ENCODE measurements around the gene PDCD11. TPM values are rescaled to one million over a fixed set of nuclear protein-coding genes. Genes with fewer than 3 reads are reported as not detected.

The PDCD11 gene
- polyA plus RNA-seq, 1 donor: 23.8 TPM

DNA sequence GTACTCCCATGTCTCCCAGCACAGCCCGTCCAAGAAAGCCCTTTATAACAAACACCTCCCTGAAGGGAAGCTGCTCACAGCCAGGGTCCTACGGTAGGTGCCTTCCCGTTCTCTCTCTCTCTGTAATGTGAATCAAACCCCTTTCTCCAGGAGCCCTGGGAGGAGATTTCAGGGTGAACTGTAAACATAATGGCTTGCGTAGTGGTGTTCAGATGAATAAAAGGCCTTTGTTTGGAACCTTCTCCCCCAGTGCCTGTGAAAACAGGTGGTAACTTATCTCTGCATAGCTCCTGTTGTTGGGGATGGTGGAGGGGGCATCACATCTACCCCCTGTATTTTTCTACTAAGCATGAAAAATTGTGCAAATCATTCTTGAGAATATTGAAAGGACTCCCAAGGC is 43.4 kb downstream of the PDCD11 start:
- Histone ChIP-seq H3K9me3 (ENCODE audit: control insufficient read depth, low read depth, low read length) (no peaks in the 10 kb centered on the region), H3K4me1 (ENCODE audit: control insufficient read depth, insufficient read depth, low read length) (no peaks in the 10 kb centered on the region), H3K27me3 (ENCODE audit: control insufficient read depth, insufficient read depth, low read length) (no peaks in the 10 kb centered on the region), H3K27ac (ENCODE audit: low read length) (no peak overlapping the region), H3K36me3 (ENCODE audit: control insufficient read depth, insufficient read depth, low read length) (peaks cover 90% of the 10 kb centered on the region), H3K4me3 (ENCODE audit: low read length) (no peak overlapping the region)
- no peak for DNase-seq
- WGBS (ENCODE audit: insufficient coverage, low lambda C conversion rate): no CpG with 5 or more reads among the region's 4 CpGs

GRCh38 chr10:103440416-103440815 is 44.0 kb downstream of the PDCD11 start:
- Histone ChIP-seq H3K9me3 (ENCODE audit: control insufficient read depth, low read depth, low read length) (no peaks in the 10 kb centered on the region), H3K4me1 (ENCODE audit: control insufficient read depth, insufficient read depth, low read length) (no peaks in the 10 kb centered on the region), H3K36me3 (ENCODE audit: control insufficient read depth, insufficient read depth, low read length) (peaks cover 93% of the 10 kb centered on the region), H3K27me3 (ENCODE audit: control insufficient read depth, insufficient read depth, low read length) (no peaks in the 10 kb centered on the region), H3K4me3 (ENCODE audit: low read length) (no peak overlapping the region), H3K27ac (ENCODE audit: low read length) (no peak overlapping the region)
- 100% methylated on average over 1 of the region's 14 CpGs for WGBS (ENCODE audit: insufficient coverage, low lambda C conversion rate)
- DNase-seq: no peak

GRCh38 chr10:103441206-103441605 is 44.8 kb downstream of the PDCD11 start:
- Histone ChIP-seq H3K9me3 (ENCODE audit: control insufficient read depth, low read depth, low read length) (no peaks in the 10 kb centered on the region), H3K27ac (ENCODE audit: low read length) (no peak overlapping the region), H3K36me3 (ENCODE audit: control insufficient read depth, insufficient read depth, low read length) (peaks cover 94% of the 10 kb centered on the region), H3K4me3 (ENCODE audit: low read length) (no peak overlapping the region), H3K4me1 (ENCODE audit: control insufficient read depth, insufficient read depth, low read length) (no peaks in the 10 kb centered on the region), H3K27me3 (ENCODE audit: control insufficient read depth, insufficient read depth, low read length) (no peaks in the 10 kb centered on the region)
- DNase-seq: no peak
- no CpG with 5 or more reads among the region's 8 CpGs for WGBS (ENCODE audit: insufficient coverage, low lambda C conversion rate)

- no CpG with 5 or more reads among the region's 8 CpGs for WGBS (ENCODE audit: insufficient coverage, low lambda C conversion rate)
- no peak for DNase-seq
- Histone ChIP-seq H3K9me3 (ENCODE audit: control insufficient read depth, low read depth, low read length) (no peaks in the 10 kb centered on the region), H3K4me3 (ENCODE audit: low read length) (no peak overlapping the region), H3K27me3 (ENCODE audit: control insufficient read depth, insufficient read depth, low read length) (no peaks in the 10 kb centered on the region), H3K4me1 (ENCODE audit: control insufficient read depth, insufficient read depth, low read length) (no peaks in the 10 kb centered on the region), H3K27ac (ENCODE audit: low read length) (no peak overlapping the region), H3K36me3 (ENCODE audit: control insufficient read depth, insufficient read depth, low read length) (peaks cover 94% of the 10 kb centered on the region)
Measured at GRCh38 chr10:103441611-103442010, 45.2 kb downstream of the PDCD11 start.

DNA sequence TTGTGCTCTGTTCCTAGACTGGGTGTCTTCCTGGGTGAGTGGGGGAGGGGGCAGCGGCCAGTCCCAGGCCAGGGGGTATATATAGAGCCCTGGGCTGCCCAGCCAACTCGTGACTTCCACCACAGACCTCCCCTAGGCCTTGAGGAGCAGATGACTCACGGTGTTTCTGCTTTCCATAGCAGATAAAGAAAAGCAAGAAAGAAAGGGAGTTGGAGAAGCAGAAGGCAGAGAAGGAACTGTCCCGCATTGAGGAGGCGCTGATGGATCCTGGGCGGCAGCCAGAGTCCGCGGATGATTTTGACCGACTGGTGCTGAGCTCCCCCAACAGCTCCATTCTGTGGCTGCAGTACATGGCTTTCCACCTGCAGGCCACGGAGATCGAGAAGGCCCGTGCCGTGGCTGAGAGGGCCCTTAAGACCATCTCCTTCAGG is 45.6 kb downstream of the PDCD11 start:
- Histone ChIP-seq H3K27ac (ENCODE audit: low read length) (no peak overlapping the region), H3K36me3 (ENCODE audit: control insufficient read depth, insufficient read depth, low read length) (peaks cover 94% of the 10 kb centered on the region), H3K27me3 (ENCODE audit: control insufficient read depth, insufficient read depth, low read length) (no peaks in the 10 kb centered on the region), H3K9me3 (ENCODE audit: control insufficient read depth, low read depth, low read length) (no peaks in the 10 kb centered on the region), H3K4me1 (ENCODE audit: control insufficient read depth, insufficient read depth, low read length) (no peaks in the 10 kb centered on the region), H3K4me3 (ENCODE audit: low read length) (no peak overlapping the region)
- DNase-seq: no peak
- 100% methylated on average over 1 of the region's 13 CpGs for WGBS (ENCODE audit: insufficient coverage, low lambda C conversion rate)

- no peaks in the 10 kb centered on the region for H3K9me3 ChIP-seq (ENCODE audit: control insufficient read depth, low read depth, low read length)
- H3K4me1 ChIP-seq (ENCODE audit: control insufficient read depth, insufficient read depth, low read length): no peaks in the 10 kb centered on the region
- no peak overlapping the region for H3K4me3 ChIP-seq (ENCODE audit: low read length)
- peaks cover 86% of the 10 kb centered on the region for H3K36me3 ChIP-seq (ENCODE audit: control insufficient read depth, insufficient read depth, low read length)
- 100% methylated on average over 2 of the region's 23 CpGs for WGBS (ENCODE audit: insufficient coverage, low lambda C conversion rate)
- H3K27ac ChIP-seq (ENCODE audit: low read length): no peak overlapping the region
- no peak for DNase-seq
- no peaks in the 10 kb centered on the region for H3K27me3 ChIP-seq (ENCODE audit: control insufficient read depth, insufficient read depth, low read length)
Measured at GRCh38 chr10:103443475-103444185, 47.2 kb downstream of the PDCD11 start.

- no peaks in the 10 kb centered on the region for H3K4me1 ChIP-seq (ENCODE audit: control insufficient read depth, insufficient read depth, low read length)
Measured at GRCh38 chr10:103444478-103444877, 48.1 kb downstream of the PDCD11 start.

DNA sequence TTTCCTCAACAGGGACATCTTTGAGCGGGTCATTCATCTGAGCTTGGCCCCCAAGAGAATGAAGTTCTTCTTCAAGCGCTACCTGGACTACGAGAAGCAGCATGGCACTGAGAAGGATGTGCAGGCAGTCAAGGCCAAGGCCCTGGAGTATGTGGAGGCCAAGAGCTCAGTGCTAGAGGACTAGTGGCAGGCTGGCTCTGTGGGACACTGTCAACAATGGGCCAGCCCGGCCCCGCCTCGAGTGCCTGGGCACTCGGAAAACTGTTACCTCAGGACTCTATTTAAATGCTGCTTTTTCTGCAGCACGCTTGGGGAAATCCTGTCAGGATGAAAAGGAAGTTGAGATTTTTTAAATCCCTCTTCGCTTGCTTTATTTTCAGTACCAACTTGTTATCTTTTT is 48.9 kb downstream of the PDCD11 start:
- Histone ChIP-seq H3K4me1 (ENCODE audit: control insufficient read depth, insufficient read depth, low read length) (no peaks in the 10 kb centered on the region), H3K27me3 (ENCODE audit: control insufficient read depth, insufficient read depth, low read length) (no peaks in the 10 kb centered on the region), H3K4me3 (ENCODE audit: low read length) (no peak overlapping the region), H3K27ac (ENCODE audit: low read length) (no peak overlapping the region), H3K36me3 (ENCODE audit: control insufficient read depth, insufficient read depth, low read length) (peaks cover 81% of the 10 kb centered on the region), H3K9me3 (ENCODE audit: control insufficient read depth, low read depth, low read length) (no peaks in the 10 kb centered on the region)
- no peak for DNase-seq
- 100% methylated on average over 1 of the region's 9 CpGs for WGBS (ENCODE audit: insufficient coverage, low lambda C conversion rate)

More at GRCh38 chr10:103444478-103444877, 48.1 kb downstream of the PDCD11 start:
- DNase-seq: no peak
- H3K4me3 ChIP-seq (ENCODE audit: low read length): no peak overlapping the region
- peaks cover 87% of the 10 kb centered on the region for H3K36me3 ChIP-seq (ENCODE audit: control insufficient read depth, insufficient read depth, low read length)
- no peaks in the 10 kb centered on the region for H3K27me3 ChIP-seq (ENCODE audit: control insufficient read depth, insufficient read depth, low read length)
- WGBS (ENCODE audit: insufficient coverage, low lambda C conversion rate): no CpG with 5 or more reads among the region's 10 CpGs
- no peak overlapping the region for H3K27ac ChIP-seq (ENCODE audit: low read length)
- no peaks in the 10 kb centered on the region for H3K9me3 ChIP-seq (ENCODE audit: control insufficient read depth, low read depth, low read length)

- Histone ChIP-seq H3K4me1 (ENCODE audit: control insufficient read depth, insufficient read depth, low read length) (no peaks in the 10 kb centered on the region), H3K36me3 (ENCODE audit: control insufficient read depth, insufficient read depth, low read length) (peaks cover 75% of the 10 kb centered on the region), H3K27ac (ENCODE audit: low read length) (no peak overlapping the region), H3K9me3 (ENCODE audit: control insufficient read depth, low read depth, low read length) (no peaks in the 10 kb centered on the region), H3K27me3 (ENCODE audit: control insufficient read depth, insufficient read depth, low read length) (no peaks in the 10 kb centered on the region), H3K4me3 (ENCODE audit: low read length) (no peak overlapping the region)
- WGBS (ENCODE audit: insufficient coverage, low lambda C conversion rate): no CpG with 5 or more reads among the region's 12 CpGs
- DNase-seq: no peak
Measured at GRCh38 chr10:103445767-103446567, 49.5 kb downstream of the PDCD11 start.

- no CpG with 5 or more reads among the region's 23 CpGs for WGBS (ENCODE audit: insufficient coverage, low lambda C conversion rate)
- peaks cover 64% of the 10 kb centered on the region for H3K36me3 ChIP-seq (ENCODE audit: control insufficient read depth, insufficient read depth, low read length)
- H3K27ac ChIP-seq (ENCODE audit: low read length): no peak overlapping the region
- peaks cover 3% of the 10 kb centered on the region for H3K9me3 ChIP-seq (ENCODE audit: control insufficient read depth, low read depth, low read length)
- no peak for DNase-seq
- H3K4me3 ChIP-seq (ENCODE audit: low read length): no peak overlapping the region
- H3K27me3 ChIP-seq (ENCODE audit: control insufficient read depth, insufficient read depth, low read length): no peaks in the 10 kb centered on the region
- H3K4me1 ChIP-seq (ENCODE audit: control insufficient read depth, insufficient read depth, low read length): peaks cover 3% of the 10 kb centered on the region
Measured at GRCh38 chr10:103447187-103447586, 50.8 kb downstream of the PDCD11 start.
